ENCODE data around the gene RGS7. TPM values are rescaled to one million over a fixed set of nuclear protein-coding genes. Genes with fewer than 3 reads are reported as not detected.

The RGS7 gene
- total RNA-seq, 1 experiment from 2014 or later: 0.37 TPM

DNA sequence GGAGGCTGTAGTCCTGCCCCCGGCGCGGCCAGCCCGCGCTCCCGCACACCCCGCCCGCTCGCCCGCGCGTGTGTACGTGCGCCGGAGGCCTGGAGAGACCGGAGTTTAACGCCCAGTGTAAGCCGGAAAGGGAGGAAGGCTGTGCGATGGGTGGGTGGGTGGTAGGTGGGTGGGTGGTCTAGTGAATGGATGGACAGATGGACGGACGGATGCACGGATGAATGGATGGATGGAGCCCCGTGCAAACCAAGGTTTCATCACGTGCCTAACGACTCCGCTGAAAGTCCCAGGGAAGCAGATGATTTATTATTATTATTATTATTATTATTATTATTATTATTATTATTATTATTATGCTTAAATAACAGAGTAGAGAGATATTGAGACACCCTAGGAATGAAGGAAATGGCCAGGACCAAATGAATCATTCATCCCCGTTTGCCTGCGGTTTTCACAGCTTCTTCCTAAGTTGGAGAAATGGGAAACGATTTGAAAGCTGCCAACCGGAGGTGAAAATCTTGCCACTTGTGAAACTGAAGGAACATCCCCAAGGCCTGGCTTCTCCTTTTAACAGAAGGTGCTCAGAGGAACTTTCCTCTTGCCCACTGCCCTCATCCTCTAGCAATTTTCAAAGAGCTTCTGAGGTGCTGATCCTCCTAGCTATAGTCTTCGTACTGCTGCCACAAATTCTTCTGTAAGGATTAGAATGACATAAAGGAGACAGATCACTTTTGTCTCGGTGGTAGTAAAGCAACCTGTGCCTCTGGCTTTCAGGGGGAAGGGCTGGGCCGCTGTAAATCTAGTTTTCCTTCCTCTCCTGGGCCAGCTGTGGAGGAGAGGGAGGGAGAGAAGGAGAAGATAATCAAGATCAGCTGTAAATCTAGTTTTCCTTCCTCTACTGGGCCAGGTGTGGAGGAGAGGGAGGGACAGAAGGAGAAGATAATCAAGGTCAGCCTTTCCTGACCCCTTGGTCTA is 648 bp upstream of the RGS7 start:
- peak overlapping the region; percentile 38 for H3K4me3 ChIP-seq
- H3K4me1 ChIP-seq (replicated peaks): peaks cover 11% of the 10 kb centered on the region
- no peak for DNase-seq (ENCODE audit: low read depth in 1 of 2, low spot score in 2 of 2)
- H3K9me3 ChIP-seq (replicated peaks): no peaks in the 10 kb centered on the region
- peaks cover 57% of the 10 kb centered on the region for H3K27me3 ChIP-seq (replicated peaks)
- no peak overlapping the region for H3K27ac ChIP-seq
- H3K36me3 ChIP-seq: no peaks in the 10 kb centered on the region

DNA sequence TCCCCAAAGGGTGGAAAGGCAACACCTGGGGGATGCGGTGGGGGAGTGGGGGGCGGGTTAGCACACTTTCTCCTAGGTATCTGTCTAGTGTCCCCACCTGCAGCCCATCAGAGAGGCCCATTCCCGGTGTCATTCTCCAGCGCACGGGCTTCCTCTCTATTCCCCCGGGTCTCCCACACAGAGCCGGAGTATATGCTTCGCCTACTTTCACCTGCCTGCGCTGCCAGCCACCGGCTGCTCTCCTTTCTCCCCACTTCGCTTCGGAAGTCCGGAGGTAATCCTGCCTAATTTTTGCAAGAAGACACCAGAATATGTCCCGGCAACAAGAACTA is 852 bp downstream of the RGS7 start:
- DNase-seq (ENCODE audit: low read depth in 1 of 2, low spot score in 2 of 2): no peak
- Histone ChIP-seq H3K27me3 (replicated peaks) (peaks cover 48% of the 10 kb centered on the region), H3K36me3 (no peaks in the 10 kb centered on the region), H3K4me3 (no peak overlapping the region), H3K9me3 (replicated peaks) (no peaks in the 10 kb centered on the region), H3K27ac (no peak overlapping the region), H3K4me1 (replicated peaks) (peaks cover 11% of the 10 kb centered on the region)

DNA sequence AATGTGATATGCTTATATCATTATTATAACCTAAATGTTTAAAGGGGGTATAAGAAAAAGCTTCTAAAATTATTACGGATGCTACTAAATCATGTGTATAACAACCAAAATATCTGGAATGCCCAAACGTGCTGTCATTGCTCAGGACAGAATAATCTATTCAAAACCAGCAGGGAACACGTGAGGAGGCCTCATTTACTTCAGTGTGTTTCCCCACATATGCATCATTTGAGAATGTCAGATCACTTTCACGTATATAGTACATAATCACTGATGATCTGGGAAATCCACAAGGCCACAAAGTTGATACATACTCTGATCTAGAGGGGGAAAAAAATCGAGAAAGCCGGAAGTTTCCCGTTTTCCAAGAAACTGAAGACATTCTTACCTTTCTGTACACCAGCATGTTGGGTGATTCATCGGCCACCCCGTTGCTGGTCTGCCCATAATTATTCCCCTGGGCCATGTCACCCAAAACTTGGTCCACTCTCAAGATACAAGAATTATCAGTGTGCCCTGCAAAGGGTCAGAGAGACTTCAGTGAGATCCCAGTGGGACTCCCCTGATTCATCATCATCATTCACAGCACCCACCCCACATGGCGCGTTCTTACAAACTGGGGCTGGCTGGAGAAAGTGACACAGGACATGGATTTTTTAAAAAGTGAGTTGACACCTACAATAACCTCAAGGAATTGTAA is 1.5 kb downstream of the RGS7 start:
- peaks cover 43% of the 10 kb centered on the region for H3K27me3 ChIP-seq (replicated peaks)
- no peak overlapping the region for H3K4me3 ChIP-seq
- DNase-seq (ENCODE audit: low read depth in 1 of 2, low spot score in 2 of 2): no peak
- no peaks in the 10 kb centered on the region for H3K36me3 ChIP-seq
- no peak overlapping the region for H3K27ac ChIP-seq
- H3K4me1 ChIP-seq (replicated peaks): peaks cover 11% of the 10 kb centered on the region
- H3K9me3 ChIP-seq (replicated peaks): no peaks in the 10 kb centered on the region

DNA sequence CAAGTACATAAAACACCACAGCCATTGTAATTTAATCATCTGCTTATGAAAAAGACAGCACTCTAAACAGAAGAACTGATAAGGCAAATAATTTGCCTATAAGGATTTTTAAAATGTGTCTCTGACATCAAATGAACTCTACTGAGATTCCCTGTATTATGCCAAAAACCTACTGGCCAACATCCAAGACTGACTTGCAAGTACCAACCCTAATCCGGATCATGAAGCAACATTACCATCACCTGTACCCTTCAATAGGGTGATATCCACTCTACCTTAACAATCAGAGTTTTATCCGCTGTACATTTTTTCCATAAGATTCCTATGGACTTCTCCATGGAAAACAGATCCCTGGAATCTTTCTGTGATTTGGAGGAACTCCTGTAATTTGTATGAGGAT is 4.6 kb downstream of the RGS7 start:
- peaks cover 11% of the 10 kb centered on the region for H3K4me1 ChIP-seq (replicated peaks)
- no peaks in the 10 kb centered on the region for H3K9me3 ChIP-seq (replicated peaks)
- peaks cover 33% of the 10 kb centered on the region for H3K27me3 ChIP-seq (replicated peaks)
- DNase-seq (ENCODE audit: low read depth in 1 of 2, low spot score in 2 of 2): no peak
- H3K4me3 ChIP-seq: no peak overlapping the region
- no peak overlapping the region for H3K27ac ChIP-seq
- H3K36me3 ChIP-seq: no peaks in the 10 kb centered on the region

DNA sequence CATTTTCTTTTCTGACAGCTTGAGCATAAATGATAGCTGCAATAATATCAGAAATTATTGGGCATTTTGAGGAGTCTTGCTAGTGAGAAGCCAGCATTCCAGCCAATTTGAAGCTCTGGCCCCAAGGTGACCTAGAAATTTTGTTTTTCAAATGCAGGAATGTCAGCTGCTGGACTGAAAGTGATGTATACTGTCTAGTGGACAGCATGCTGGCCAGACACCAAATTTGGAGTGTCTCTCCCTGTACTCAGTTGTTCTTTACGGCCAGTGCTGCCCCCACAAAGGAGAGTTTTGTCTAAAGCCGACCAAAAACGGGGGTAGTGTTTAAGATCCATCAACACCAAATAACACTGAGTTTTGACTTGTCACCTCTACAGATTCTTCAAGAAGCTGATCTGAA is 5.2 kb downstream of the RGS7 start:
- DNase-seq (ENCODE audit: low read depth in 1 of 2, low spot score in 2 of 2): no peak
- Histone ChIP-seq H3K27ac (no peak overlapping the region), H3K9me3 (replicated peaks) (no peaks in the 10 kb centered on the region)

DNA sequence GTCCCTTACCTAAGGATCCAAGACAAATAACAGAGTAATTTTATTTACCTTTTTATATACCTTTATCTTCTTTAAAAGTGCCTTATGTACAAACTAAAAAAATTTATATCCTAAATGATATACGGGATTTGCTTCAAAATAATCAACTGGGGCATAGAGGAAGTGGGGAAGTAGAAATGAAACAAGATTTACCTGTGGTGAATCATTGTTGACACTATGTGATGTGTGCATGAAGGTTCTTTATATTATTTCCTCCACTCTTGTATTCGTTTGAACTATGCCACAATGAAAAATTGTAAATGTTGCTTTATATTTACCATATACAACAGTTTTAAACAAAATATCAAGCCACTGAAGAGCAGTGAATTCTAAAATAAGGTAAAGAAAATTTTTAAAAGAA is 13.0 kb downstream of the RGS7 start:
- Histone ChIP-seq H3K36me3 (no peaks in the 10 kb centered on the region), H3K4me3 (no peak overlapping the region), H3K4me1 (replicated peaks) (no peaks in the 10 kb centered on the region), H3K27ac (no peak overlapping the region), H3K9me3 (replicated peaks) (no peaks in the 10 kb centered on the region), H3K27me3 (replicated peaks) (peaks cover 17% of the 10 kb centered on the region)
- no peak for DNase-seq (ENCODE audit: low read depth in 1 of 2, low spot score in 2 of 2)

More for the DNA sequence above, 5.2 kb downstream of the RGS7 start:
- Histone ChIP-seq H3K4me3 (no peak overlapping the region), H3K36me3 (no peaks in the 10 kb centered on the region), H3K4me1 (replicated peaks) (peaks cover 6% of the 10 kb centered on the region), H3K27me3 (replicated peaks) (peaks cover 27% of the 10 kb centered on the region)

DNA sequence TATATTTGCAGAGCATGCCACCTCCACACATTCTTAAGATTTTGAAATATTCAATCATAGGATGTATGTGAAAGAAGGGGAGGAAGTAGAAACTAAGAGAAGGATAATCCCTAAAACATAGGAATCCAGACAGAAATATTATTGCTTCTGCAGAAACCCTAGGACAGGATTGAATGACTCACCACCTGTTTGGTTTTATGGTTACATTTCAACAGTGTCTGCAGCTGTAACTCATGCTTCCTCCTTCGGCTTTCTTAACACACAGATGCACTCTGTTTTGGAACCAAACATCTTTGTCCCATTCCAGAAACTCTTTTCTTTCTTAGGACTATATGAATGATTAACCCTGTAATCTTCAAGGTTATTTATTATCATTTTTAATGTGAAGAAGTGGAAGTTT is 20.7 kb downstream of the RGS7 start:
- no peak overlapping the region for H3K27ac ChIP-seq
- H3K9me3 ChIP-seq (replicated peaks): no peaks in the 10 kb centered on the region
- no peak for DNase-seq (ENCODE audit: low read depth in 1 of 2, low spot score in 2 of 2)
- H3K27me3 ChIP-seq (replicated peaks): peaks cover 17% of the 10 kb centered on the region; the same call in 1 of the 2 replicates
- no peaks in the 10 kb centered on the region for H3K36me3 ChIP-seq
- H3K4me1 ChIP-seq (replicated peaks): no peaks in the 10 kb centered on the region
- no peak overlapping the region for H3K4me3 ChIP-seq

DNA sequence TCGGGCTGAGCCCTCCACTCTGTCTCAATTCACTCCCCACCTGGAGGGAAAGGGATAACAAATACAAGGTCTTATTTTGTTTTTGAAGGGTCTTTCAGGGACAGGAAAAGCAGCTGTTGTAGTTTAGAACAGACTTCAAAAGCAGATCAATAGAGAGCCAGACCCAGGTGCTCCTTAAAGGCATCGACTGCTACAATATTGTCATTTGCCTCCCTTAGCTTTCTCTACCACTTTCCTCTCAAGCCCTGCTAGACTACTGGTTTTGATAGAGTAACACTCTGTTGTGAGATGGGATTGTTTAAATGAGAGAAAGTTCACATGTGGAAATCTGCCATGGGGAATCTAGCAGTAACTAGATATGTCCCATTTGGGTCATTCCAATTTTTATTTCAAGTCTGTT is 24.0 kb downstream of the RGS7 start:
- Histone ChIP-seq H3K36me3 (no peaks in the 10 kb centered on the region), H3K4me1 (replicated peaks) (no peaks in the 10 kb centered on the region), H3K4me3 (no peak overlapping the region), H3K27me3 (replicated peaks) (peaks cover 5% of the 10 kb centered on the region; the same call in 1 of the 2 replicates), H3K9me3 (replicated peaks) (no peaks in the 10 kb centered on the region), H3K27ac (no peak overlapping the region)
- no peak for DNase-seq (ENCODE audit: low read depth in 1 of 2, low spot score in 2 of 2)

DNA sequence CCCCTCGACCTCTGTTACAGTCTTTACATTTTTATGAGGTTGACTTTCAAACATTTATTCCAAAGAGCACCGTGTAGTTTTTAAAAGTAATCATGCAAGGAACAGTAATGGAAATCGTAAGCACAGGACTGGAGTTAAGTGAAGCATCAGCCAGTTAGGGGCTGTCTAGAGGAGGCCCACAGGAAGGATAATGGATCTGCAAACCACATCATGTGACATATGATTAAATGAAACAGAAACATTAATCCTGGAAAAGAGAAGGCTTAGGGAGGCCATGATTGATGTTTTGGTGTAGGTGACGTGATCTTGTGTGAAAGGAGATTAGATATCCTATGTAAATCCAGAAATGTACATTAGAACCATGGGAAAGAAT is 25.0 kb downstream of the RGS7 start:
- no peaks in the 10 kb centered on the region for H3K36me3 ChIP-seq
- no peak overlapping the region for H3K4me3 ChIP-seq
- DNase-seq (ENCODE audit: low read depth in 1 of 2, low spot score in 2 of 2): no peak
- no peaks in the 10 kb centered on the region for H3K4me1 ChIP-seq (replicated peaks)
- peaks cover 5% of the 10 kb centered on the region; the same call in 1 of the 2 replicates for H3K27me3 ChIP-seq (replicated peaks)
- H3K27ac ChIP-seq: no peak overlapping the region
- H3K9me3 ChIP-seq (replicated peaks): no peaks in the 10 kb centered on the region

DNA sequence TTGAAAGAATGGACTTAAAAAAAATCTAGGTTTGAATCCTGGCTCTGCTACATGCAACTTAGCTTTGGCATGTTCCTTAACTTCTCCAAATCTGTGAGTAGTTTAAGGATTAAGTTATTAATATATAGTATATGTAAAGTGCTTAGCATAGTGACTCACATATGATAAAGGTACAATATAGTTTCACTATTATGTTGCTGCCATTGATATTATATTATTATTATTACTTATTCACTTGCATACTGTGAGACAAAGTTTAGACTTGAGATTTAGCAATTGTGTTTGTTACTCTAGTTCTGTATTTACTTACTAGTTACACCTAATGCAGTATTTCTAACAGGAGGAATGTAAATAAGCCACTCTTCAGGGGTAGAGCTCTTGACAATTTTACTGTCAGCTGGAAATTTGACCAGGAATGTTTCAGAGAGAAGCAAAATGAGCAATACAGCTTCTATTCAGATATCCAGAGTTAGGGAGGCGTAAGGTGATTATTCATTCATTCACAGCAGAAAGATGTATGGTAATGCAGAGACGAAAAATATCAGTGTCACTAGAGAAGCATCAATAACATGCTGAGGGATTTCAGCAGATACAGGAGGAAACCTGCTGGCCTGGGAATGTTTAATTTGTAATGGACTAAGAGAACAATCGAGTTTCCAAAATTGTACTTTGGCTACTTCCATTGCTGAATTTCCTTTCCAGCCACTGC is 25.5 kb downstream of the RGS7 start:
- no peaks in the 10 kb centered on the region for H3K36me3 ChIP-seq
- DNase-seq (ENCODE audit: low read depth in 1 of 2, low spot score in 2 of 2): no peak
- H3K4me1 ChIP-seq (replicated peaks): no peaks in the 10 kb centered on the region
- H3K9me3 ChIP-seq (replicated peaks): no peaks in the 10 kb centered on the region
- no peak overlapping the region for H3K27ac ChIP-seq
- peaks cover 5% of the 10 kb centered on the region; the same call in 1 of the 2 replicates for H3K27me3 ChIP-seq (replicated peaks)
- no peak overlapping the region for H3K4me3 ChIP-seq

DNA sequence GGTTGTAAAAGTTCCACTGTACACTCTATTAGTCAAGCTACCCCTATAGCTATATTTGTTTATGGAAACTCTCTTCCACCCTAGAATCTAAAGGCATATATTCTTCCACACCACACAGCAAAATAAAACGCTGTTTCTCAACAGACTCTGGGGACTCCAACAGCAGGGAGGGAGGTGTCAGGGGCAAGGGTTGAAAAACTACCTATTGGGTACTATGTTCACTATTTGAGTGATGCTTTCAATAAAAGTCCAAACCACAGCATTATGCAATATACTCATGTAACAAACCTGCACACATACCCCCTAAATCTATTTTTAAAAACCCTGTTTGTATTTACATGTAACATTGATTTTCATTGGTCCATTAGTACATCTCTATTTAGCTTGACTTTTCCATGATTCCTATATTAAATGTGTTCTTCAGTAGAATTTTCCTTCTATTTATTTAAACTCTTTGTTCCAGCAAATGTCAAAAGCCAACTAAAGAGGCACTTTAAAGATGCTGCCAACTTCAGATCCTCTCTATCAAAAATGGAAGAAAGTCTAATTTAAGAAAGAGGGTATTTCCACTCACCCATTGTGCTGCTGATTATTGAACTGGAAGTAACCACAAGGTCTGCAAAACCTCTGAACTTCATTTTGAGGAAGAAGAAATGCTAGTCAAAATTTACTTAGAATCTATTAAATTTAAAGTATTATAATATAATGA is 26.2 kb downstream of the RGS7 start:
- Histone ChIP-seq H3K27ac (no peak overlapping the region), H3K27me3 (replicated peaks) (no peaks in the 10 kb centered on the region; the same call in 1 of the 2 replicates), H3K4me3 (no peak overlapping the region), H3K36me3 (no peaks in the 10 kb centered on the region), H3K4me1 (replicated peaks) (no peaks in the 10 kb centered on the region), H3K9me3 (replicated peaks) (no peaks in the 10 kb centered on the region)
- DNase-seq (ENCODE audit: low read depth in 1 of 2, low spot score in 2 of 2): no peak

DNA sequence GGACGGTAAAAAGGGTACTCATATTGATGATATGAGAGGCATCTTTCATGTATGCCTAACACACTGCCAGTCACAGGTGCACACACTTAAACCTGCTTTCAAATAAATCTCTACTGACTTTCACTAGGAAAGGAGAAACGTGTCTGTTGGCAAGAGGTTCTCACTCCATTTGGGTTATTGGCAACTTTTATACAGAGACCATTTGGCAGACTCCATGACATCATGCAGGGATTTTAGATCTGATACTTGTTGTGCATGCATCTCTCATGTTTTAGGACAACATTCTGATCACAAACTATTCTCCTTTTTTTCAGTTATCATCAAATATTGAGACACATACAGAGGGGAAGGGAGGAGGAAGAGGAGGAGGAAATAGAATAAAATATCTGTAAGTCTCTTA is 31.5 kb downstream of the RGS7 start:
- Histone ChIP-seq H3K4me3 (no peak overlapping the region), H3K27me3 (replicated peaks) (no peaks in the 10 kb centered on the region), H3K9me3 (replicated peaks) (no peaks in the 10 kb centered on the region), H3K4me1 (replicated peaks) (no peaks in the 10 kb centered on the region), H3K36me3 (no peaks in the 10 kb centered on the region), H3K27ac (no peak overlapping the region)
- no peak for DNase-seq (ENCODE audit: low read depth in 1 of 2, low spot score in 2 of 2)

DNA sequence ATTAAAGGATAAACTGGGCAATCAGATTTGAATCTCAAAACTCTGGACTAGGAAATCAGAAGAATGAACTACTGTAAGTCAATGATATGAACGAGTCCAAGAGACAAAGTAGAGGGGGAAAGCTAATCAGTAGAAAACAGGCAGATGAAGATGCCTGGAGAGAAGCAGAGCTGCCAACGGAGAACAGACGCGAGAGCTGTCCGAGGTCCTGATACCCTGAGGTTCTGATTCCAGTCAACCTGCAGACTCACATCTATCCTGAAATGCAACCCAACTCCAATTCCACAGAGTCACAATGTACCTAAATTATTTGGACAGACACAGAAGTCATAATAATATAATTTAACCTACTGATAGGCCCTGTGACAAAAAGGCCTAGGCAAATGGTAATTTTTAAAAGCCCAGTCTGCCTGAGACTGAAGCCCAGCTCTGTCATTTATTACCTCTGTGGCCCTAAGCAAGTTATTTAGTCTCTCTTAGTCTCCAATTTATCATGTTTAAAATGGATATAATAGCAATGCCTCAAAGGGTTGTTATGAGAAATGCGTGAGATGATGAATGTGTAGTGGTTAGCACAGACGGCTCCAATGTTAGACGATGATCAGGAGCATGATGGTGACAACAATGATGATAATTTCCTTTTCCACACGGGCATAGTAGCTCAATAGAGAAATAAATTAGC is 33.4 kb downstream of the RGS7 start:
- no peaks in the 10 kb centered on the region for H3K4me1 ChIP-seq (replicated peaks)
- no peaks in the 10 kb centered on the region for H3K9me3 ChIP-seq (replicated peaks)
- no peaks in the 10 kb centered on the region for H3K36me3 ChIP-seq
- no peak overlapping the region for H3K4me3 ChIP-seq
- H3K27ac ChIP-seq: no peak overlapping the region
- no peaks in the 10 kb centered on the region for H3K27me3 ChIP-seq (replicated peaks)
- DNase-seq (ENCODE audit: low read depth in 1 of 2, low spot score in 2 of 2): peak; percentile 10 to 45

Measured in SJSA1 (cell line).